Measurements from ENCODE around the gene CIAPIN1.

Gene CIAPIN1

GRCh38 chr16:57432505-57432904 is 14.7 kb downstream of the CIAPIN1 start:
- Histone ChIP-seq H3K4me1 (ENCODE audit: control insufficient read depth in 1 of 2, insufficient read depth in 1 of 2, low read depth in 1 of 2, low read length in 1 of 2) (no peaks in the 10 kb centered on the region), H3K9me3 (no peaks in the 10 kb centered on the region), H3K4me3 (ENCODE audit: low read depth in 1 of 2, low read length in 1 of 2) (no peak overlapping the region), H3K27ac (no peak overlapping the region), H3K36me3 (peaks cover 93% of the 10 kb centered on the region), H3K27me3 (no peaks in the 10 kb centered on the region)
- TF ChIP-seq CTCF (IDR thresholded peaks at IDR 0.05): no peak

DNA sequence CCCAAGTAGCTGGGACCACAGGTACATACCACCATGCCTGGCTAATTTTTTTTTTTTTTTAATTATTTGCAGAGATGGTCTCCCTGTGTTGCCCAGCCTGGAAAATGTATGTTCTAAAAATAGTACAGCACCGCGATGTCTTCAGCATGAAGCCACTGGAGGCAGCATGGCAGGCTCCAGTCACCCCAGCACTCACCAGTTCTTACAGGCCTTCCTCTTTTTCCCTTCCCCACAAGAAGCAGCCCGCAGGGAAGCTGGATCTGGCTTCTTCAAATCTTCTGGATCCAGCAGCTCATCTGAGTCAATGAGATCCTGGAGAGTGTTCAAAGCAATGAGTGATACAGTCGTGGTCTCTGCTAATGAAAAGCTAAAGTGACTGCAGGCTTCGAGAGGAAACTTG is 16.2 kb downstream of the CIAPIN1 start:
- TF ChIP-seq CTCF (IDR thresholded peaks at IDR 0.05): no peak
- H3K27ac ChIP-seq: no peak overlapping the region
- peaks cover 96% of the 10 kb centered on the region for H3K36me3 ChIP-seq
- H3K9me3 ChIP-seq: no peaks in the 10 kb centered on the region
- no peak overlapping the region for H3K4me3 ChIP-seq (ENCODE audit: low read depth in 1 of 2, low read length in 1 of 2)
- H3K4me1 ChIP-seq (ENCODE audit: control insufficient read depth in 1 of 2, insufficient read depth in 1 of 2, low read depth in 1 of 2, low read length in 1 of 2): no peaks in the 10 kb centered on the region
- no peaks in the 10 kb centered on the region for H3K27me3 ChIP-seq

- peaks cover 65% of the 10 kb centered on the region for H3K36me3 ChIP-seq
- no peaks in the 10 kb centered on the region for H3K4me1 ChIP-seq (ENCODE audit: control insufficient read depth in 1 of 2, insufficient read depth in 1 of 2, low read depth in 1 of 2, low read length in 1 of 2)
- no peak for TF ChIP-seq CTCF (IDR thresholded peaks at IDR 0.05)
- H3K9me3 ChIP-seq: no peaks in the 10 kb centered on the region
- H3K27me3 ChIP-seq: no peaks in the 10 kb centered on the region
- H3K4me3 ChIP-seq (ENCODE audit: low read depth in 1 of 2, low read length in 1 of 2): no peak overlapping the region
- no peak overlapping the region for H3K27ac ChIP-seq
Observed at GRCh38 chr16:57427824-57428223, 19.4 kb downstream of the CIAPIN1 start.

- H3K27ac ChIP-seq: no peak overlapping the region
- no peaks in the 10 kb centered on the region for H3K9me3 ChIP-seq
- H3K27me3 ChIP-seq: no peaks in the 10 kb centered on the region
- H3K36me3 ChIP-seq: peaks cover 60% of the 10 kb centered on the region
- TF ChIP-seq CTCF (IDR thresholded peaks at IDR 0.05): no peak
- no peaks in the 10 kb centered on the region for H3K4me1 ChIP-seq (ENCODE audit: control insufficient read depth in 1 of 2, insufficient read depth in 1 of 2, low read depth in 1 of 2, low read length in 1 of 2)
- H3K4me3 ChIP-seq (ENCODE audit: low read depth in 1 of 2, low read length in 1 of 2): no peak overlapping the region
Observed at GRCh38 chr16:57427307-57427706, 19.9 kb downstream of the CIAPIN1 start.

DNA sequence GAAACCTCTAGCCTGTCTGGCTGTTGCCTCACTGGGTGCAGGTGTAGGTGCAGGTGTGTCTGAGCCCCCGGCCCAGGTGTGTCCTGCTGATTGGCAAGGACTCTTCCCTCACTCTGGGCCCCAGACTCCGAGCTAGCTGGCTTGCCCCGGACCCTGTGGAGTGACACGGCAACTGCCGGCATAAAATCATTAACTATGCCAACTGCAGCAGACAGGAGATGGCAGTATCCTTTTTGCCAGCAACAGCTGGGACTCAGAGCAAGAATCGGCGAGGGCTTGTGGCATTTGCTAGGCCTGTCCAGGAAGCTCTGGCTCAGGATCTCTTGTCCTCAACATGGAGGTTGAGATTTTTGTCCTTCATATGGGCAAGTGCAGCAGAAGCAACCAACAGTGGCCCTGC is 20.8 kb downstream of the CIAPIN1 start:
- TF ChIP-seq CTCF (IDR thresholded peaks at IDR 0.05): no peak
- H3K27me3 ChIP-seq: no peaks in the 10 kb centered on the region
- H3K4me3 ChIP-seq (ENCODE audit: low read depth in 1 of 2, low read length in 1 of 2): no peak overlapping the region
- H3K4me1 ChIP-seq (ENCODE audit: control insufficient read depth in 1 of 2, insufficient read depth in 1 of 2, low read depth in 1 of 2, low read length in 1 of 2): no peaks in the 10 kb centered on the region
- H3K36me3 ChIP-seq: peaks cover 50% of the 10 kb centered on the region
- H3K27ac ChIP-seq: no peak overlapping the region
- H3K9me3 ChIP-seq: no peaks in the 10 kb centered on the region

GRCh38 chr16:57424583-57424982 is 22.6 kb downstream of the CIAPIN1 start:
- Histone ChIP-seq H3K4me3 (ENCODE audit: low read depth in 1 of 2, low read length in 1 of 2) (no peak overlapping the region), H3K36me3 (peaks cover 32% of the 10 kb centered on the region), H3K9me3 (no peaks in the 10 kb centered on the region), H3K27me3 (no peaks in the 10 kb centered on the region), H3K27ac (no peak overlapping the region), H3K4me1 (ENCODE audit: control insufficient read depth in 1 of 2, insufficient read depth in 1 of 2, low read depth in 1 of 2, low read length in 1 of 2) (no peaks in the 10 kb centered on the region)
- TF ChIP-seq CTCF (IDR thresholded peaks at IDR 0.05): no peak

All from neutrophil (primary cell).